HFFc6 (cell line): ENCODE results near the gene ATP2B1. TPM values are rescaled to one million over a fixed set of nuclear protein-coding genes. Genes with fewer than 3 reads are reported as not detected.
A peak's percentile ranks its signal among the peaks of the same experiment; 100 is the strongest.

Source experiments
- DNase-seq: peaks from one replicate; pipeline ENCODE4 v3.0.0-alpha.2; 2018
- H3K27ac Mint-ChIP-seq: 2 replicates; pipeline ENCODE4 v1.8.0; 2020; ENCODE audit warnings: mild to moderate bottlenecking, mixed read lengths
- H3K27me3 Mint-ChIP-seq: 2 replicates; pipeline ENCODE4 v1.8.0; 2021; ENCODE audit warnings: mild to moderate bottlenecking, moderate library complexity, mixed read lengths; ENCODE audit not compliant: insufficient read depth
- H3K36me3 Mint-ChIP-seq: 2 replicates; pipeline ENCODE4 v1.8.0; 2021; ENCODE audit warnings: low read depth, mixed read lengths
- H3K4me1 Mint-ChIP-seq: 2 replicates; pipeline ENCODE4 v1.8.0; 2020; ENCODE audit warnings: low read depth, mixed read lengths
- H3K4me3 Mint-ChIP-seq: 2 replicates; pipeline ENCODE4 v1.8.0; 2020; ENCODE audit warnings: mild to moderate bottlenecking, moderate library complexity, mixed read lengths
- H3K9me3 Mint-ChIP-seq: 2 replicates; pipeline ENCODE4 v1.8.0; 2020; ENCODE audit warnings: mild to moderate bottlenecking, mixed read lengths
- CTCF ChIP-seq: fragments of 200-600 bp; sonication (generic); IDR thresholded peaks from 2 replicates; pipeline ENCODE4 v1.5.0; 2021; ENCODE audit warnings: antibody characterized with exemption, mild to moderate bottlenecking
- total RNA-seq, 6 experiments: library from RNA; stranded (reverse); fragmentation: NEBNext Ultra II Directional; extraction: Animal tissue kit (Norgen Biotek cat#: 25700); gene quantifications; 2 replicates in 1 of 6; 3 replicates in 5 of 6; pipeline ENCODE4 v1.2.3, GENCODE V29; 2021

The ATP2B1 gene
- total RNA-seq, 6 experiments from 2014 or later: 45.3 to 67.6 (median 53.4) TPM

GRCh38 chr12:89648211-89648930, 60.3 kb downstream of the ATP2B1 start:
- Mint-ChIP-seq H3K4me1 (peaks cover 34% of the 10 kb centered on the region), H3K4me3 (no peak overlapping the region), H3K36me3 (peaks cover 51% of the 10 kb centered on the region), H3K27me3 (peaks cover 2% of the 10 kb centered on the region), H3K9me3 (peaks cover 9% of the 10 kb centered on the region; the same call in 1 of the 2 replicates), H3K27ac (no peak overlapping the region; the same call in 1 of the 2 replicates)
- DNase-seq: peak; percentile 1
- TF ChIP-seq CTCF: no peak

- Mint-ChIP-seq H3K27me3 (peaks cover 2% of the 10 kb centered on the region), H3K4me3 (no peak overlapping the region), H3K4me1 (peaks cover 27% of the 10 kb centered on the region), H3K36me3 (peaks cover 42% of the 10 kb centered on the region), H3K9me3 (peaks cover 8% of the 10 kb centered on the region; the same call in 1 of the 2 replicates), H3K27ac (no peak overlapping the region)
- DNase-seq: no peak
- TF ChIP-seq CTCF: no peak
Measured at GRCh38 chr12:89645434-89645833, 63.2 kb downstream of the ATP2B1 start.

- peaks cover 14% of the 10 kb centered on the region for H3K4me1 Mint-ChIP-seq
- peaks cover 26% of the 10 kb centered on the region for H3K36me3 Mint-ChIP-seq
- TF ChIP-seq CTCF: no peak
- H3K27ac Mint-ChIP-seq: no peak overlapping the region
- H3K4me3 Mint-ChIP-seq: no peak overlapping the region
- no peaks in the 10 kb centered on the region for H3K9me3 Mint-ChIP-seq
- H3K27me3 Mint-ChIP-seq: peaks cover 2% of the 10 kb centered on the region
- no peak for DNase-seq
Measured at GRCh38 chr12:89642959-89643358, 65.7 kb downstream of the ATP2B1 start.

GRCh38 chr12:89636776-89637160, 71.9 kb downstream of the ATP2B1 start:
- no peaks in the 10 kb centered on the region; the same call in 1 of the 2 replicates for H3K27me3 Mint-ChIP-seq
- H3K4me1 Mint-ChIP-seq: peaks cover 35% of the 10 kb centered on the region
- peak overlapping the region; percentile 66 for H3K4me3 Mint-ChIP-seq
- no peaks in the 10 kb centered on the region for H3K9me3 Mint-ChIP-seq
- peak overlapping the region; percentile 84 for H3K27ac Mint-ChIP-seq
- peaks cover 26% of the 10 kb centered on the region for H3K36me3 Mint-ChIP-seq
- TF ChIP-seq CTCF: peak; percentile 19; the same call in 1 of the 2 replicates
- peak; percentile 26 for DNase-seq

- Mint-ChIP-seq H3K27me3 (no peaks in the 10 kb centered on the region; the same call in 1 of the 2 replicates), H3K9me3 (no peaks in the 10 kb centered on the region), H3K4me1 (peaks cover 35% of the 10 kb centered on the region), H3K4me3 (peak overlapping the region; percentile 66), H3K36me3 (peaks cover 32% of the 10 kb centered on the region), H3K27ac (peak overlapping the region; percentile 84)
- DNase-seq: peak; percentile 59
- no peak for TF ChIP-seq CTCF
Measured at GRCh38 chr12:89636052-89636775, 72.4 kb downstream of the ATP2B1 start.
